Measurements from ENCODE around the gene ST6GAL1.

The ST6GAL1 gene

GRCh38 chr3:186945255-186945823, 15.0 kb downstream of the ST6GAL1 start:
- Mint-ChIP-seq H3K36me3 (ENCODE audit: low read depth) (peaks cover 55% of the 10 kb centered on the region), H3K9me3 (no peaks in the 10 kb centered on the region), H3K27me3 (ENCODE audit: low read depth) (no peaks in the 10 kb centered on the region), H3K4me3 (no peak overlapping the region), H3K27ac (peak overlapping the region in 2 of 3 experiments; percentile 9 to 31), H3K4me1 (peaks cover 8% of the 10 kb centered on the region)
- no peak for TF ChIP-seq CTCF (IDR thresholded peaks at IDR 0.05; ENCODE audit: unreplicated experiment in 3 of 3)

- H3K4me3 Mint-ChIP-seq: no peak overlapping the region
- TF ChIP-seq CTCF (IDR thresholded peaks at IDR 0.05; ENCODE audit: unreplicated experiment in 3 of 3): no peak
- H3K27me3 Mint-ChIP-seq (ENCODE audit: low read depth): no peaks in the 10 kb centered on the region
- H3K36me3 Mint-ChIP-seq (ENCODE audit: low read depth): peaks cover 62% of the 10 kb centered on the region
- peak overlapping the region in 2 of 3 experiments; percentile 28 to 69 for H3K27ac Mint-ChIP-seq
- peaks cover 8% of the 10 kb centered on the region for H3K4me1 Mint-ChIP-seq
- H3K9me3 Mint-ChIP-seq: peaks cover 3% of the 10 kb centered on the region
These were observed 16.5 kb downstream of the ST6GAL1 start for GRCh38 chr3:186946756-186947375.

GRCh38 chr3:186949281-186949982, 19.1 kb downstream of the ST6GAL1 start:
- no peak overlapping the region for H3K4me3 Mint-ChIP-seq
- no peak for TF ChIP-seq CTCF (IDR thresholded peaks at IDR 0.05; ENCODE audit: unreplicated experiment in 3 of 3)
- H3K36me3 Mint-ChIP-seq (ENCODE audit: low read depth): peaks cover 66% of the 10 kb centered on the region
- no peak overlapping the region for H3K27ac Mint-ChIP-seq
- no peaks in the 10 kb centered on the region for H3K27me3 Mint-ChIP-seq (ENCODE audit: low read depth)
- H3K9me3 Mint-ChIP-seq: peaks cover 5% of the 10 kb centered on the region
- H3K4me1 Mint-ChIP-seq: peaks cover 8% of the 10 kb centered on the region

- H3K4me3 Mint-ChIP-seq: no peak overlapping the region
- H3K4me1 Mint-ChIP-seq: peaks cover 8% of the 10 kb centered on the region
- H3K27me3 Mint-ChIP-seq (ENCODE audit: low read depth): no peaks in the 10 kb centered on the region
- peaks cover 5% of the 10 kb centered on the region for H3K9me3 Mint-ChIP-seq
- TF ChIP-seq CTCF (IDR thresholded peaks at IDR 0.05; ENCODE audit: unreplicated experiment in 3 of 3): no peak
- H3K36me3 Mint-ChIP-seq (ENCODE audit: low read depth): peaks cover 64% of the 10 kb centered on the region
- no peak overlapping the region for H3K27ac Mint-ChIP-seq
These were observed 20.2 kb downstream of the ST6GAL1 start for GRCh38 chr3:186950402-186951093.

GRCh38 chr3:186951640-186952552, 21.6 kb downstream of the ST6GAL1 start:
- H3K36me3 Mint-ChIP-seq (ENCODE audit: low read depth): peaks cover 69% of the 10 kb centered on the region
- peaks cover 8% of the 10 kb centered on the region for H3K4me1 Mint-ChIP-seq
- H3K4me3 Mint-ChIP-seq: no peak overlapping the region
- no peaks in the 10 kb centered on the region for H3K27me3 Mint-ChIP-seq (ENCODE audit: low read depth)
- peaks cover 5% of the 10 kb centered on the region for H3K9me3 Mint-ChIP-seq
- H3K27ac Mint-ChIP-seq: no peak overlapping the region
- no peak for TF ChIP-seq CTCF (IDR thresholded peaks at IDR 0.05; ENCODE audit: unreplicated experiment in 3 of 3)

Measured in nephron (organoid).